Hepatocyte (in vitro differentiated cells): ENCODE measurements around the gene RALGPS2. TPM values are rescaled to one million over a fixed set of nuclear protein-coding genes. Genes with fewer than 3 reads are reported as not detected.

Experiments used
- DNase-seq: peaks from one replicate; pipeline ENCODE4 v3.0.0-alpha.2; 2016; ENCODE audit warnings: low spot score
- H2AFZ ChIP-seq: fragments of 200-600 bp; sonication (generic); 2 replicates; pipeline ENCODE4 v1.6.0; 2016; ENCODE audit warnings: antibody characterized with exemption, mild to moderate bottlenecking
- H3K27ac ChIP-seq: fragments of 200-600 bp; sonication (generic); 2 replicates; pipeline ENCODE4 v1.5.1; 2016; ENCODE audit warnings: mild to moderate bottlenecking
- H3K27me3 ChIP-seq: fragments of 200-600 bp; sonication (generic); 2 replicates; pipeline ENCODE4 v1.6.1; 2016
- H3K36me3 ChIP-seq: fragments of 200-600 bp; sonication (generic); replicated peaks from 2 replicates; pipeline ENCODE4 v1.5.1; 2016; ENCODE audit warnings: low read depth; ENCODE audit not compliant: insufficient read depth
- H3K4me1 ChIP-seq: fragments of 200-600 bp; sonication (generic); 2 replicates; pipeline ENCODE4 v1.5.1; 2016; ENCODE audit warnings: mild to moderate bottlenecking, moderate library complexity; ENCODE audit not compliant: insufficient read depth
- H3K4me2 ChIP-seq: fragments of 200-600 bp; sonication (generic); 2 replicates; pipeline ENCODE4 v1.6.0; 2016
- H3K4me3 ChIP-seq: fragments of 200-600 bp; sonication (generic); 2 replicates; pipeline ENCODE4 v1.5.1; 2016; ENCODE audit warnings: mild to moderate bottlenecking
- H3K79me2 ChIP-seq: fragments of 200-600 bp; sonication (generic); 2 replicates; pipeline ENCODE4 v1.6.0; 2017; ENCODE audit warnings: mild to moderate bottlenecking
- H3K9me2 ChIP-seq: fragments of 200-600 bp; sonication (generic); replicated peaks from 2 replicates; pipeline ENCODE4 v1.6.0; 2017; ENCODE audit warnings: mild to moderate bottlenecking; ENCODE audit not compliant: insufficient read depth
- H3K9me3 ChIP-seq: fragments of 200-600 bp; sonication (generic); 2 replicates; pipeline ENCODE4 v1.5.1; 2016; ENCODE audit warnings: low read depth, mild to moderate bottlenecking
- H4K20me1 ChIP-seq: fragments of 200-600 bp; sonication (generic); 2 replicates; pipeline ENCODE4 v1.6.0; 2016; ENCODE audit warnings: mild to moderate bottlenecking; ENCODE audit not compliant: insufficient read depth, poor library complexity, severe bottlenecking
- EZH2 ChIP-seq: fragments of 200-600 bp; sonication (generic); IDR thresholded peaks from 2 replicates; pipeline ENCODE4 v1.6.1; 2016; ENCODE audit warnings: antibody characterized with exemption, mild to moderate bottlenecking, borderline replicate concordance
- EZH2phosphoT487 ChIP-seq: fragments of 200-600 bp; sonication (generic); IDR thresholded peaks from one replicate; pipeline ENCODE4 v1.6.1; 2018; ENCODE audit warnings: antibody characterized with exemption, mild to moderate bottlenecking, low read depth, moderate library complexity; ENCODE audit not compliant: unreplicated experiment, severe bottlenecking
- WGBS: methylation state at CpG from one replicate; pipeline ENCODE4 v1.1.6; 2016; ENCODE audit warnings: low lambda C conversion rate; ENCODE audit errors: missing lambda C conversion rate; 5-methylcytosine and 5-hydroxymethylcytosine counted together
- polyA plus RNA-seq: library from polyadenylated mRNA; unstranded; fragments of >200 nt; fragmentation: Nextera tagmentation; extraction: Ambion mirVana; gene quantifications from 2 replicates; pipeline ENCODE4 v1.2.1, GENCODE V29; 2016
- total RNA-seq: library from RNA; depleted of rRNA; stranded (reverse); fragments of >200 nt; gene quantifications from 2 replicates; pipeline ENCODE4 v1.2.3, GENCODE V29; 2014
- TF ChIP-seq, protein P1 (sequence below): fragments of 200-600 bp; sonication (generic); IDR thresholded peaks from 2 replicates; pipeline ENCODE4 v1.5.1; 2016; ENCODE audit warnings: antibody characterized with exemption, mild to moderate bottlenecking; ENCODE audit not compliant: poor library complexity

Gene RALGPS2
- total and polyA plus RNA-seq, 2 experiments from 2014 or later: 9.3 to 35.4 TPM

DNA sequence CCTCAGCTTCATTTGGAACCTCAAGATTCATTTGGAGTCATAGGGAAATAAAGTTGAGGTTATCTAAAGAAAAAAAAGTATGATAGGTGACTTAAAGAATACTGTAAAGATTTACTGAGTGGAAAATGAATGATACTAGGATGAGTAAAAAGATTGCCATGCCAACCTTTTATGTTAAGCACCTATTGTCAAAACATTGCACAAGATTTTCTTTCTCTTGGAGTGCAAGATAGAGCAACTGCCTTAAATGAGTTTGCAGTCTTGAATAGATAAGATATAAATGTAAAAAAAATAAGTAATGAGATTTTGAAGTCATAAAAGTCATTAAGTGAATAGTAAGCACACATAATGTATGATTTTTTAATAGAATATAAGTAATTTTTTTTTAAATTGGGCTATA is 150.9 kb downstream of the RALGPS2 start:
- Histone ChIP-seq H3K79me2 (no peaks in the 10 kb centered on the region), H3K4me1 (peaks cover 12% of the 10 kb centered on the region), H3K27me3 (no peaks in the 10 kb centered on the region), H3K4me2 (no peak overlapping the region), H4K20me1 (no peaks in the 10 kb centered on the region), H3K9me3 (no peaks in the 10 kb centered on the region), H3K27ac (no peak overlapping the region), H2AFZ (no peak overlapping the region), H3K9me2 (no peaks in the 10 kb centered on the region), H3K4me3 (no peak overlapping the region), H3K36me3 (no peaks in the 10 kb centered on the region)
- TF ChIP-seq, protein P1, sequence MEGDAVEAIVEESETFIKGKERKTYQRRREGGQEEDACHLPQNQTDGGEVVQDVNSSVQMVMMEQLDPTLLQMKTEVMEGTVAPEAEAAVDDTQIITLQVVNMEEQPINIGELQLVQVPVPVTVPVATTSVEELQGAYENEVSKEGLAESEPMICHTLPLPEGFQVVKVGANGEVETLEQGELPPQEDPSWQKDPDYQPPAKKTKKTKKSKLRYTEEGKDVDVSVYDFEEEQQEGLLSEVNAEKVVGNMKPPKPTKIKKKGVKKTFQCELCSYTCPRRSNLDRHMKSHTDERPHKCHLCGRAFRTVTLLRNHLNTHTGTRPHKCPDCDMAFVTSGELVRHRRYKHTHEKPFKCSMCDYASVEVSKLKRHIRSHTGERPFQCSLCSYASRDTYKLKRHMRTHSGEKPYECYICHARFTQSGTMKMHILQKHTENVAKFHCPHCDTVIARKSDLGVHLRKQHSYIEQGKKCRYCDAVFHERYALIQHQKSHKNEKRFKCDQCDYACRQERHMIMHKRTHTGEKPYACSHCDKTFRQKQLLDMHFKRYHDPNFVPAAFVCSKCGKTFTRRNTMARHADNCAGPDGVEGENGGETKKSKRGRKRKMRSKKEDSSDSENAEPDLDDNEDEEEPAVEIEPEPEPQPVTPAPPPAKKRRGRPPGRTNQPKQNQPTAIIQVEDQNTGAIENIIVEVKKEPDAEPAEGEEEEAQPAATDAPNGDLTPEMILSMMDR: no peak
- no peak for TF ChIP-seq EZH2phosphoT487
- no peak for TF ChIP-seq EZH2
- DNase-seq: no peak

DNA sequence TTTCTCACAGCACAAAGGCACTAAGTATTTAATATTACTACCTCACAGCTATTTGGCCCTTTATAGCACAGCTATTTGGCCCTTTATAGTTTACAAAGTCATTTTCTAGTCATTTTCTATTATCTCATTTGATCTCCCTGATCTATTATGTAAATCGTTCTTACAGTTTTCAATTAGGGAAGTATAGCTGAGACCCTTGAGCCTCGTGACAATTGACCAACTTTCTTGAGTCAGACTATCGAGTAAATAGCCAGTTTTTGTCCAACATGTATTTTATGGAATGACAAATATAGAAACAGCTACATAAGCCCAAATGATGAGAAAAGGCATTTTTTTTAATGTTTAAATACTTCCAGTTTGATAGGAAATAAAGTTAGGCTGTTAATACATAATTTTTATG is 152.9 kb downstream of the RALGPS2 start:
- TF ChIP-seq EZH2: no peak
- TF ChIP-seq, protein P1: no peak
- TF ChIP-seq EZH2phosphoT487: no peak
- 92% methylated on average over 3 of the region's 3 CpGs for WGBS
- Histone ChIP-seq H3K9me3 (no peaks in the 10 kb centered on the region), H4K20me1 (no peaks in the 10 kb centered on the region), H3K36me3 (no peaks in the 10 kb centered on the region), H3K4me2 (no peak overlapping the region), H2AFZ (no peak overlapping the region), H3K4me3 (no peak overlapping the region), H3K9me2 (no peaks in the 10 kb centered on the region), H3K79me2 (no peaks in the 10 kb centered on the region), H3K4me1 (no peaks in the 10 kb centered on the region), H3K27ac (no peak overlapping the region), H3K27me3 (no peaks in the 10 kb centered on the region)
- DNase-seq: no peak

DNA sequence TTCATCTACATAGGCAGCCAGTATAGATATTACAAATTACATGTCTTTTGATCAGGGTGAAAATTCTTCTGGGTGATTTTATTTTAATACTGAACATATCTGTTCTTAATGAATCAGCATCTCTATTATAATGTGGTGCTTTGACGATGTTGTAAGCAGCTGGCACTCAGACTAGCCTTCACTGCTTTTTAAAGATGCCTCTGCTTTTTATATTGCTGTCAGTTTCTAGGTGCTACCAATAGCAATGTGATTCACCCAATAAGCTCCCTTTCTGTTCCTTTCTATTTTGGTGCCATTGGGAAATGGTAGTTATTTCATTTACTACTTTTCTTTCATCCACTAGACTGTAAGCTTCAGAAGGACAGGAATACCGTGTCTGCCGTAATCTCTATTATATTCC is 156.9 kb downstream of the RALGPS2 start:
- no peaks in the 10 kb centered on the region for H3K4me1 ChIP-seq
- H4K20me1 ChIP-seq: no peaks in the 10 kb centered on the region
- no peak overlapping the region for H2AFZ ChIP-seq
- TF ChIP-seq EZH2 (no peak), EZH2phosphoT487 (no peak)
- TF ChIP-seq, protein P1: no peak
- no peak overlapping the region for H3K27ac ChIP-seq
- H3K9me2 ChIP-seq: no peaks in the 10 kb centered on the region
- no peaks in the 10 kb centered on the region for H3K36me3 ChIP-seq
- no peak for DNase-seq
- no peaks in the 10 kb centered on the region for H3K27me3 ChIP-seq
- H3K4me2 ChIP-seq: no peak overlapping the region
- no peak overlapping the region for H3K4me3 ChIP-seq
- no peaks in the 10 kb centered on the region for H3K9me3 ChIP-seq
- H3K79me2 ChIP-seq: no peaks in the 10 kb centered on the region
- 97% methylated on average over 3 of the region's 3 CpGs for WGBS

DNA sequence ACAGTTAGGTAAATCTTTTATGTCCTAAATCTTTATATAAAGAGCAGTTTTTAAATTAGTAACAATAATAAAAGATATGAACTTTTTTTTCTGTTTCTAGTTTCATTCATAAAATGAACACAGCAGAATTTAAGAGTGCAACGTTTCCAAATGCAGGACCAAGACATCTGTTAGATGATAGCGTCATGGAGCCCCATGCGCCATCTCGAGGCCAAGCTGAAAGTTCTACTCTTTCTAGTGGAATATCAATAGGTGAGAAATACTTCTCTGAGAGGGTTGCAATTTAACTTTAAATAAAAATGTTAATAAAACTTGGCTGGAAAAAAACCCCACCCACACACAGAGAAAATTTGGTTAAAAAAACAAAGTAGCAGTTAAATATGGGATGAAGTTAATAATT is 160.8 kb downstream of the RALGPS2 start:
- Histone ChIP-seq H3K27me3 (no peaks in the 10 kb centered on the region), H4K20me1 (no peaks in the 10 kb centered on the region), H3K9me3 (no peaks in the 10 kb centered on the region), H3K27ac (no peak overlapping the region), H2AFZ (no peak overlapping the region), H3K4me3 (no peak overlapping the region), H3K4me1 (no peaks in the 10 kb centered on the region), H3K79me2 (no peaks in the 10 kb centered on the region), H3K4me2 (no peak overlapping the region), H3K9me2 (no peaks in the 10 kb centered on the region), H3K36me3 (no peaks in the 10 kb centered on the region)
- DNase-seq: no peak
- WGBS: 90% methylated on average over 4 of the region's 4 CpGs
- TF ChIP-seq EZH2: no peak
- TF ChIP-seq, protein P1: no peak
